B cell (primary cell): ENCODE data around the gene ZNF524. TPM values are rescaled to one million over a fixed set of nuclear protein-coding genes. Genes with fewer than 3 reads are reported as not detected.
A peak's percentile ranks its signal among the peaks of the same experiment; 100 is the strongest.

Experiments used
- ATAC-seq: fragments of 200-7000 bp; cut with Tn5 transposase; one replicate; pipeline ENCODE4 v1.10.0; 2021; ENCODE audit warnings: low read depth, mild to moderate bottlenecking, moderate number of reproducible peaks, moderate library complexity
- CTCF ChIA-PET: fragments of 350-600 bp; sonication (Branson Sonifier 250); formaldehyde crosslinking; loops from one replicate; lab custom pipeline; 2021; ENCODE audit warnings: antibody characterized with exemption, inconsistent platforms; lab: Charles Lee
- POLR2A ChIA-PET: fragments of 350-600 bp; sonication (Branson Sonifier 250); formaldehyde crosslinking; loops from one replicate; lab custom pipeline; 2021; ENCODE audit warnings: antibody characterized with exemption; lab: Charles Lee
- DNase-seq: peaks from one replicate; pipeline ENCODE4 v3.0.0; 2013
- H2AFZ ChIP-seq: 2 replicates; pipeline ENCODE4 v1.6.1; 2012; ENCODE audit warnings: mild to moderate bottlenecking, low read depth, low read length; ENCODE audit not compliant: insufficient read depth, poor library complexity, severe bottlenecking
- H3K27ac ChIP-seq, 2 donors: 1 replicate in 1 of 2; 2 replicates in 1 of 2; pipeline ENCODE4 v1.5.1; 2012 to 2013; ENCODE audit warnings: low read length in 2 of 2, mild to moderate bottlenecking in 2 of 2, moderate library complexity in 1 of 2
- H3K27me3 ChIP-seq, 4 experiments: fragments of 200-600 bp in 1 of 4; sonication (generic) in 1 of 4; replicated peaks in 1 of 4; 1 replicate in 2 of 4; 2 replicates in 2 of 4; pipeline versions ENCODE4 v1.6.1 to v1.7.0; 2013 to 2016; ENCODE audit warnings: low read length in 3 of 4, mild to moderate bottlenecking in 2 of 4, mixed read lengths in 1 of 4, moderate library complexity in 1 of 4; ENCODE audit not compliant: insufficient read depth in 4 of 4, control insufficient read depth in 3 of 4; ENCODE audit errors: control extremely low read depth in 1 of 4
- H3K36me3 ChIP-seq, 2 experiments: replicated peaks in 1 of 2; 1 replicate in 1 of 2; 2 replicates in 1 of 2; pipeline versions ENCODE4 v1.6.1 to v1.7.1; 2013; ENCODE audit warnings: low read length in 1 of 2; ENCODE audit not compliant: insufficient read depth in 2 of 2, control insufficient read depth in 1 of 2; ENCODE audit errors: control extremely low read depth in 1 of 2, extremely low read depth in 1 of 2
- H3K4me1 ChIP-seq, 2 donors: fragments of 200-600 bp in 1 of 2; sonication (generic) in 1 of 2; 1 replicate in 1 of 2; 2 replicates in 1 of 2; pipeline versions ENCODE4 v1.5.1 to v1.6.1; 2013 to 2017; ENCODE audit warnings: low read length in 2 of 2; ENCODE audit not compliant: control insufficient read depth in 2 of 2, insufficient read depth in 2 of 2
- H3K4me2 ChIP-seq: replicated peaks from 2 replicates; pipeline ENCODE3; 2012; ENCODE audit warnings: mild to moderate bottlenecking, low read depth, low read length; ENCODE audit not compliant: poor library complexity, severe bottlenecking
- H3K4me3 ChIP-seq, 5 experiments: fragments of 200-600 bp in 1 of 5; sonication (generic) in 1 of 5; 1 replicate in 3 of 5; 2 replicates in 2 of 5; pipeline versions ENCODE4 v1.5.1 to v1.7.0; 2011 to 2016; ENCODE audit warnings: low read length in 4 of 5, mild to moderate bottlenecking in 4 of 5, low read depth in 2 of 5, control low read depth in 1 of 5, moderate library complexity in 1 of 5; ENCODE audit not compliant: insufficient read depth in 1 of 5; ENCODE audit errors: control extremely low read depth in 1 of 5, extremely low read depth in 1 of 5
- H3K79me2 ChIP-seq: fragments of 200-600 bp; sonication (generic); one replicate; pipeline ENCODE4 v1.6.0; 2016; ENCODE audit warnings: low read length; ENCODE audit not compliant: control insufficient read depth, insufficient read depth
- H3K9ac ChIP-seq: fragments of 200-600 bp; sonication (generic); 2 replicates; pipeline ENCODE4 v1.6.1; 2017; ENCODE audit warnings: mild to moderate bottlenecking, low read length, moderate library complexity
- H3K9me3 ChIP-seq, 3 donors: one replicate each; pipeline versions ENCODE4 v1.6.1 to v1.7.1; 2013; ENCODE audit warnings: low read length in 2 of 3; ENCODE audit not compliant: control insufficient read depth in 2 of 3, insufficient read depth in 1 of 3; ENCODE audit errors: control extremely low read depth in 1 of 3
- H4K20me1 ChIP-seq: 2 replicates; pipeline ENCODE4 v1.6.0; 2012; ENCODE audit warnings: mild to moderate bottlenecking, low read length; ENCODE audit not compliant: insufficient read depth, control insufficient read depth, poor library complexity, severe bottlenecking
- H3K27ac Mint-ChIP-seq: one replicate; pipeline ENCODE4 v1.8.0; 2021; ENCODE audit warnings: mixed read lengths
- H3K27me3 Mint-ChIP-seq: one replicate; pipeline ENCODE4 v1.8.0; 2021; ENCODE audit warnings: mixed read lengths
- H3K4me1 Mint-ChIP-seq: one replicate; pipeline ENCODE4 v1.8.0; 2021; ENCODE audit warnings: mixed read lengths
- H3K4me3 Mint-ChIP-seq: one replicate; pipeline ENCODE4 v1.8.0; 2021; ENCODE audit warnings: mixed read lengths
- H3K9me3 Mint-ChIP-seq: one replicate; pipeline ENCODE4 v1.8.0; 2022; ENCODE audit warnings: mixed read lengths; ENCODE audit not compliant: insufficient read depth
- EZH2 ChIP-seq: IDR thresholded peaks from 2 replicates; pipeline ENCODE4 v1.6.1; 2012; ENCODE audit warnings: borderline replicate concordance, low read depth, mild to moderate bottlenecking, moderate library complexity, low read length; ENCODE audit not compliant: insufficient read depth, poor library complexity, severe bottlenecking
- WGBS: methylation state at CpG from one replicate; pipeline ENCODE4 v1.1.5; 2013; ENCODE audit warnings: missing lambda C conversion rate; ENCODE audit not compliant: insufficient coverage; 5-methylcytosine and 5-hydroxymethylcytosine counted together
- intact Hi-C: fragments of 100-400 bp; cut with micrococcal nuclease; formaldehyde crosslinking; loops from one replicate; pipeline ENCODE4 v1.10.0; 2022
- polyA plus RNA-seq: library from polyadenylated mRNA; depleted of rRNA; stranded (reverse); fragments of >200 nt; gene quantifications from 2 replicates; pipeline ENCODE4 v1.2.3, GENCODE V29; 2012
- total RNA-seq, 2 donors: library from RNA; stranded (reverse); fragments of 120-200 nt in 1 of 2; gene quantifications; 1 replicate in 1 of 2; 2 replicates in 1 of 2; pipeline versions ENCODE4 v1.2.3 to v1.2.4, GENCODE V29; 2013 to 2022
- TF ChIP-seq, protein P1 (sequence below): fragments of 200-600 bp; IDR thresholded peaks from one replicate; pipeline ENCODE4 v1.8.0; 2022; ENCODE audit warnings: antibody characterized with exemption, mild to moderate bottlenecking

Gene ZNF524
- total and polyA plus RNA-seq, 2 donors (not counting 1 experiment from before 2014, with no cell fraction given): 23.8 to 27.4 TPM

DNA sequence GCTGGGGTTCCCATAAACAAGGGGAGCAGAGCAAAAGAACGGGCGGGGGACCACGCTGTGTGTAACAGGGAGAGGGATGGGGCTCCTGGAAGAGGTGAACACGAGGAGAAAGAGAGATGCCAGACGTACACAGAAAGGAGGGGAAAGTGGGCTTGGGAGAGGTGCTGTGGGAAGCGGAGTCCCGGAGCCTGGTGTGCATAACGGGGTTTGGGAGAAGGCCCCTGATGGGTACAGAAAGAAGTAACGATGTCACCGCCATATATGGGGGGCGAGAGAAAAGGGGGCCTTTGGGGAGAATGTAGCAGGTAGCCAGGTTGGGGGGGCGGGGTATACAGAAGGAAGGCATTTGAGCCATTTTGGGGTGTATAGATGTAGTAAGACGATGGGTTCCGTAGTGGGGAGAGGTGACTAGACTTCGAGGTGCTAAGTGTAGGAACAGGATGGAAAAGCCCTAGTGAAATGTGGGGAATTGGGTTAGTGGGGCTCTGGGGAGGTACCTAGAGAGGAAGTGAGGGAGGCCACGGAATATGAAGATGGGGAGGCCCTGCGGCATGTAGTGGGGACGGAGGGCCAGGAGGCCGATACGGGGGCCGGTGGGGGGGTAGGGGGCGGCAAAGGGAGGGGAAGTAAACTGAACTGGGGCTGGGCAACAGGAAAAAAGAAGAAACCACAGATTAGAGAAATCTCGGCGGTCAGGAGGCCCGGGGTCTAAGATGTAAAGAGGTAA lies 41.5 kb downstream of the ZNF524 start:
- Mint-ChIP-seq H3K4me1 (peaks cover 66% of the 10 kb centered on the region), H3K9me3 (no peaks in the 10 kb centered on the region), H3K27me3 (no peaks in the 10 kb centered on the region), H3K4me3 (peak overlapping the region; percentile 88), H3K27ac (peak overlapping the region; percentile 94)
- peak overlapping the region; percentile 53 for H2AFZ ChIP-seq
- H4K20me1 ChIP-seq: peaks cover 21% of the 10 kb centered on the region
- H3K36me3 ChIP-seq: peaks cover under 1 to 13% of the 10 kb centered on the region in 2 experiments
- ATAC-seq (peak; percentile 6), DNase-seq (peak; percentile 71)
- H3K4me3 ChIP-seq: peak overlapping the region; percentile 54 to 85 (median 78)
- POLR2A ChIA-PET: interaction anchor here (0.6 to 1.9 kb wide), 7 partner anchors 13 to 383 kb away, joined by 3 to 17 read pairs (median 5); partner anchors contain the start of genes FIZ1, PPP6R1, U2AF2 and ZNF524
- H3K4me1 ChIP-seq: peaks cover 27 to 67% of the 10 kb centered on the region in 2 donors
- peaks cover 35% of the 10 kb centered on the region for H3K79me2 ChIP-seq
- H3K4me2 ChIP-seq: peak overlapping the region; percentile 96
- WGBS: 2% methylated on average over 25 of the region's 25 CpGs
- TF ChIP-seq, protein P1, sequence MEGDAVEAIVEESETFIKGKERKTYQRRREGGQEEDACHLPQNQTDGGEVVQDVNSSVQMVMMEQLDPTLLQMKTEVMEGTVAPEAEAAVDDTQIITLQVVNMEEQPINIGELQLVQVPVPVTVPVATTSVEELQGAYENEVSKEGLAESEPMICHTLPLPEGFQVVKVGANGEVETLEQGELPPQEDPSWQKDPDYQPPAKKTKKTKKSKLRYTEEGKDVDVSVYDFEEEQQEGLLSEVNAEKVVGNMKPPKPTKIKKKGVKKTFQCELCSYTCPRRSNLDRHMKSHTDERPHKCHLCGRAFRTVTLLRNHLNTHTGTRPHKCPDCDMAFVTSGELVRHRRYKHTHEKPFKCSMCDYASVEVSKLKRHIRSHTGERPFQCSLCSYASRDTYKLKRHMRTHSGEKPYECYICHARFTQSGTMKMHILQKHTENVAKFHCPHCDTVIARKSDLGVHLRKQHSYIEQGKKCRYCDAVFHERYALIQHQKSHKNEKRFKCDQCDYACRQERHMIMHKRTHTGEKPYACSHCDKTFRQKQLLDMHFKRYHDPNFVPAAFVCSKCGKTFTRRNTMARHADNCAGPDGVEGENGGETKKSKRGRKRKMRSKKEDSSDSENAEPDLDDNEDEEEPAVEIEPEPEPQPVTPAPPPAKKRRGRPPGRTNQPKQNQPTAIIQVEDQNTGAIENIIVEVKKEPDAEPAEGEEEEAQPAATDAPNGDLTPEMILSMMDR: no peak
- TF ChIP-seq EZH2: no peak
- peak overlapping the region; percentile 77 for H3K9ac ChIP-seq
- no peaks in the 10 kb centered on the region for H3K27me3 ChIP-seq
- CTCF ChIA-PET: interaction anchor here (1.2 to 1.9 kb wide), 3 partner anchors 9 to 35 kb away, joined by 3 to 22 read pairs (median 4); no protein-coding TSS in a partner anchor
- H3K9me3 ChIP-seq: peaks cover 0 to 11% (median 0%) of the 10 kb centered on the region in 3 donors
- peak overlapping the region; percentile 53 to 79 for H3K27ac ChIP-seq
- intact Hi-C loops: loop anchor here (5.0 kb wide), 3 partner anchors 34 to 234 kb away; partner anchors contain the start of genes EPN1, UBE2S and ZNF865
